Measurements from ENCODE around the gene OR2F2. TPM values are rescaled to one million over a fixed set of nuclear protein-coding genes. Genes with fewer than 3 reads are reported as not detected.
A peak's percentile ranks its signal among the peaks of the same experiment; 100 is the strongest.

Gene OR2F2
- polyA plus RNA-seq, 1 of the 3 experiments (the other 2 are of a cell fraction) = 0.07 TPM

GRCh38 chr7:143929224-143929920 is 5.7 kb upstream of the OR2F2 start:
- Histone ChIP-seq H4K20me1 (ENCODE audit: insufficient read depth) (no peaks in the 10 kb centered on the region), H2AFZ (ENCODE audit: low read depth) (no peak overlapping the region), H3K27me3 (ENCODE audit: insufficient read depth) (no peaks in the 10 kb centered on the region), H3K4me3 (ENCODE audit: low read depth in 2 of 2, low read length in 1 of 2) (no peak overlapping the region), H3K4me1 (ENCODE audit: control insufficient read depth in 1 of 2, insufficient read depth in 2 of 2, low read depth in 1 of 2, low read length in 1 of 2) (peaks cover 0 to 1% of the 10 kb centered on the region in 2 experiments; a peak in 1 of 4 replicates), H3K27ac (ENCODE audit: low read depth in 2 of 2, low read length in 1 of 2) (no peak overlapping the region), H3K9me3 (no peaks in the 10 kb centered on the region), H3K9ac (no peak overlapping the region), H3F3A (replicated peaks; ENCODE audit: insufficient read depth) (no peaks in the 10 kb centered on the region), H3K36me3 (replicated peaks in 1 of 2; ENCODE audit: control insufficient read depth in 1 of 2, insufficient read depth in 2 of 2, low read length in 1 of 2) (no peaks in the 10 kb centered on the region), H3K4me2 (no peak overlapping the region), H3K9me2 (no peaks in the 10 kb centered on the region), H3K79me2 (ENCODE audit: insufficient read depth) (no peaks in the 10 kb centered on the region)
- POLR2A ChIA-PET = no interaction called here
- CTCF ChIA-PET = interaction anchor here (1.2 kb wide), 1 partner anchor 28 kb away, joined by 3 read pairs; no protein-coding TSS in a partner anchor
- DNase-seq = no peak
- 96% methylated on average over 1 of the region's 1 CpG for WGBS (ENCODE audit: low lambda C conversion rate)
- TF ChIP-seq NRF1 (IDR thresholded peaks at IDR 0.05; ENCODE audit: low read depth, low read length) = no peak
- peak; percentile 36; the same call in 1 of the 2 replicates for TF ChIP-seq JUND (IDR thresholded peaks at IDR 0.05)
- TF ChIP-seq, protein P1, sequence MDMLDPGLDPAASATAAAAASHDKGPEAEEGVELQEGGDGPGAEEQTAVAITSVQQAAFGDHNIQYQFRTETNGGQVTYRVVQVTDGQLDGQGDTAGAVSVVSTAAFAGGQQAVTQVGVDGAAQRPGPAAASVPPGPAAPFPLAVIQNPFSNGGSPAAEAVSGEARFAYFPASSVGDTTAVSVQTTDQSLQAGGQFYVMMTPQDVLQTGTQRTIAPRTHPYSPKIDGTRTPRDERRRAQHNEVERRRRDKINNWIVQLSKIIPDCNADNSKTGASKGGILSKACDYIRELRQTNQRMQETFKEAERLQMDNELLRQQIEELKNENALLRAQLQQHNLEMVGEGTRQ (IDR thresholded peaks at IDR 0.05; ENCODE audit: borderline replicate concordance, low read depth, low read length) = no peak
- TF ChIP-seq, protein P2, sequence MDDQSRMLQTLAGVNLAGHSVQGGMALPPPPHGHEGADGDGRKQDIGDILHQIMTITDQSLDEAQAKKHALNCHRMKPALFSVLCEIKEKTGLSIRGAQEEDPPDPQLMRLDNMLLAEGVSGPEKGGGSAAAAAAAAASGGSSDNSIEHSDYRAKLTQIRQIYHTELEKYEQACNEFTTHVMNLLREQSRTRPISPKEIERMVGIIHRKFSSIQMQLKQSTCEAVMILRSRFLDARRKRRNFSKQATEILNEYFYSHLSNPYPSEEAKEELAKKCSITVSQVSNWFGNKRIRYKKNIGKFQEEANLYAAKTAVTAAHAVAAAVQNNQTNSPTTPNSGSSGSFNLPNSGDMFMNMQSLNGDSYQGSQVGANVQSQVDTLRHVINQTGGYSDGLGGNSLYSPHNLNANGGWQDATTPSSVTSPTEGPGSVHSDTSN (IDR thresholded peaks at IDR 0.05) = peak; percentile 80
- TF ChIP-seq RFX5 (IDR thresholded peaks at IDR 0.05; ENCODE audit: low read length) = no peak
- TF ChIP-seq FOXM1 (IDR thresholded peaks at IDR 0.05; ENCODE audit: low read depth) = no peak
- no peak for TF ChIP-seq GATA2 (CRISPR knock-in tag; IDR thresholded peaks at IDR 0.05)
- TF ChIP-seq MXI1 (IDR thresholded peaks at IDR 0.05; ENCODE audit: low read depth, low read length) = no peak
- TF ChIP-seq GABPA (IDR thresholded peaks at IDR 0.05; ENCODE audit: low read depth) = no peak
- no peak for TF ChIP-seq ELF1 (IDR thresholded peaks at IDR 0.05)
- TF ChIP-seq YY1 (IDR thresholded peaks at IDR 0.05; ENCODE audit: low read depth) = no peak
- no peak for TF ChIP-seq RXRA (IDR thresholded peaks at IDR 0.05; ENCODE audit: borderline replicate concordance, low read depth)
- no peak for TF ChIP-seq RAD21 (IDR thresholded peaks at IDR 0.05; ENCODE audit: low read length)
- no peak for TF ChIP-seq RCOR1 (IDR thresholded peaks at IDR 0.05; ENCODE audit: low read length)
- no peak for TF ChIP-seq USF1 (IDR thresholded peaks at IDR 0.05; ENCODE audit: borderline replicate concordance, low read depth)

DNA sequence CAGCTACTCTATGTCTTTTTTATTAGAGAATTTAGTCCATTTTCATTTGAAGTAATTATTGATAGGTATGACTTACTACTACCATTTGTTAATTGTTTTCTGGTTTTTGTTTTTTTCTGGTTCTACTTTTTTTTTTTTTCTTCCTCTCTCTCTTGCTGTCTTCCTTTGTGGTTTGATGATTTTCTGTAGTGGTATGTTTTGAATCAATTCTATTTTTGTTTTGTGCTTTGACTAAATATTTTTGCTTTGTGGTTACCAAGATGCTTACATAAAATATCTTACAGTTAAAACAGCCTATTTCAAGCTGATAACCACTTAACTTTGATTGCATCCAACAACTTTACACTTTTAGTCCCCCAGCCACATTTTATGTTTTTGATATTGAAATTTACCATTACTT is 3.3 kb upstream of the OR2F2 start:
- H3K36me3 ChIP-seq (replicated peaks in 1 of 2; ENCODE audit: control insufficient read depth in 1 of 2, insufficient read depth in 2 of 2, low read length in 1 of 2) = no peaks in the 10 kb centered on the region
- no peak overlapping the region for H2AFZ ChIP-seq (ENCODE audit: low read depth)
- H3K79me2 ChIP-seq (ENCODE audit: insufficient read depth) = no peaks in the 10 kb centered on the region
- no peak overlapping the region for H3K4me3 ChIP-seq (ENCODE audit: low read depth in 2 of 2, low read length in 1 of 2)
- peaks cover 14% of the 10 kb centered on the region for H3F3A ChIP-seq (replicated peaks; ENCODE audit: insufficient read depth)
- H3K4me2 ChIP-seq = no peak overlapping the region
- H3K4me1 ChIP-seq (ENCODE audit: control insufficient read depth in 1 of 2, insufficient read depth in 2 of 2, low read depth in 1 of 2, low read length in 1 of 2) = peaks cover 6 to 15% of the 10 kb centered on the region in 2 experiments; a peak in 3 of 4 replicates
- ChIA-PET POLR2A (no interaction called here), CTCF (no interaction called here)
- TF ChIP-seq TCF12 (IDR thresholded peaks at IDR 0.05) (peak; percentile 56), NFIC (IDR thresholded peaks at IDR 0.05; ENCODE audit: borderline replicate concordance) (no peak), EP300 (IDR thresholded peaks at IDR 0.05; ENCODE audit: borderline replicate concordance in 1 of 2, low read depth in 1 of 2, low read length in 1 of 2) (peak in 1 of 2 experiments; percentile 39; a peak in 1 of 4 replicates), FOXM1 (IDR thresholded peaks at IDR 0.05; ENCODE audit: low read depth) (no peak), FOSL2 (IDR thresholded peaks at IDR 0.05; ENCODE audit: borderline replicate concordance, low read depth) (peak; percentile 41; the same call in 1 of the 2 replicates), MEF2A (IDR thresholded peaks at IDR 0.05; ENCODE audit: borderline replicate concordance, low read depth) (peak; percentile 67; the same call in 1 of the 2 replicates), JUND (IDR thresholded peaks at IDR 0.05) (peak; percentile 27; the same call in 1 of the 2 replicates), REST (IDR thresholded peaks at IDR 0.05; ENCODE audit: low read depth, low read length) (no peak)
- no peak overlapping the region for H3K9ac ChIP-seq
- no peaks in the 10 kb centered on the region for H3K27me3 ChIP-seq (ENCODE audit: insufficient read depth)
- H3K27ac ChIP-seq (ENCODE audit: low read depth in 2 of 2, low read length in 1 of 2) = peak overlapping the region in 1 of 2 experiments; percentile 1; a peak in 1 of 4 replicates
- H3K9me2 ChIP-seq = no peaks in the 10 kb centered on the region
- no peaks in the 10 kb centered on the region for H3K9me3 ChIP-seq
- no peaks in the 10 kb centered on the region for H4K20me1 ChIP-seq (ENCODE audit: insufficient read depth)
- DNase-seq = no peak
